IMR-90 (cell line): ENCODE data around the gene KIF18A. TPM values are rescaled to one million over a fixed set of nuclear protein-coding genes. Genes with fewer than 3 reads are reported as not detected.

Experiments
- ATAC-seq: fragments of 200-7000 bp; cut with Tn5 transposase; 2 replicates; pipeline ENCODE4 v1.9.1; 2020; ENCODE audit warnings: low read depth, mild to moderate bottlenecking, moderate library complexity
- BruUV-seq: library from RNA; stranded (reverse); fragments of 400-500 nt; replicated peaks from 2 replicates; lab custom pipeline; 2021; lab: Mats Ljungman, UMichigan
- CTCF ChIA-PET: fragments of 300-600 bp; formaldehyde crosslinking; extraction: SDS; loops from one replicate; lab custom pipeline; 2021; ENCODE audit warnings: antibody characterized with exemption; lab: Yijun Ruan, JAX
- POLR2A ChIA-PET: fragments of 300-600 bp; sonication (Branson Sonifier 250); formaldehyde crosslinking; loops from one replicate; lab custom pipeline; 2022; ENCODE audit warnings: antibody characterized with exemption; ENCODE audit not compliant: unreplicated experiment; lab: Charles Lee
- DNase-seq: peaks from one replicate; pipeline ENCODE4 v3.0.0; 2013
- H2AFZ ChIP-seq: replicated peaks from 2 replicates; pipeline ENCODE3; 2013; ENCODE audit warnings: low read length, mild to moderate bottlenecking; ENCODE audit not compliant: poor library complexity
- H2AK5ac ChIP-seq: 2 replicates; pipeline ENCODE4 v1.6.1; 2013; ENCODE audit warnings: low read depth, low read length, inconsistent platforms
- H2AK9ac ChIP-seq: replicated peaks from 2 replicates; pipeline ENCODE3; 2013; ENCODE audit warnings: mild to moderate bottlenecking, low read depth, low read length, moderate library complexity; ENCODE audit not compliant: poor library complexity
- H2BK120ac ChIP-seq: 2 replicates; pipeline ENCODE4 v1.6.1; 2013; ENCODE audit warnings: low read depth, low read length, inconsistent platforms
- H2BK15ac ChIP-seq: 3 replicates; pipeline ENCODE4 v1.6.1; 2013; ENCODE audit warnings: low read depth, low read length, inconsistent platforms
- H2BK20ac ChIP-seq: 2 replicates; pipeline ENCODE4 v1.6.1; 2013; ENCODE audit warnings: low read depth, mild to moderate bottlenecking, inconsistent platforms, low read length, moderate library complexity
- H2BK5ac ChIP-seq: 2 replicates; pipeline ENCODE4 v1.6.1; 2013; ENCODE audit warnings: mild to moderate bottlenecking, low read depth, low read length, inconsistent platforms; ENCODE audit not compliant: poor library complexity, severe bottlenecking
- H3K14ac ChIP-seq: replicated peaks from 2 replicates; pipeline ENCODE4 v1.6.1; 2013; ENCODE audit warnings: low read depth, low read length, inconsistent platforms
- H3K18ac ChIP-seq: 2 replicates; pipeline ENCODE4 v1.6.1; 2013; ENCODE audit warnings: low read depth, low read length, control low read depth
- H3K23ac ChIP-seq: 2 replicates; pipeline ENCODE4 v1.6.1; 2013; ENCODE audit warnings: low read depth, low read length, inconsistent platforms
- H3K27ac ChIP-seq: 2 replicates; pipeline ENCODE4 v1.5.1; 2013; ENCODE audit warnings: mild to moderate bottlenecking, control low read depth, low read length; ENCODE audit not compliant: insufficient read depth
- H3K27me3 ChIP-seq: 2 replicates; pipeline ENCODE4 v1.6.1; 2013; ENCODE audit warnings: low read length; ENCODE audit not compliant: control insufficient read depth, insufficient read depth
- H3K36me3 ChIP-seq: 2 replicates; pipeline ENCODE4 v1.6.1; 2013; ENCODE audit warnings: low read length, mixed read lengths; ENCODE audit not compliant: control insufficient read depth, insufficient read depth
- H3K4ac ChIP-seq: 2 replicates; pipeline ENCODE4 v1.6.1; 2013; ENCODE audit warnings: low read depth, low read length, inconsistent platforms
- H3K4me1 ChIP-seq: 2 replicates; pipeline ENCODE4 v1.6.1; 2013; ENCODE audit warnings: low read length, mixed read lengths; ENCODE audit not compliant: control insufficient read depth, insufficient read depth
- H3K4me2 ChIP-seq: 2 replicates; pipeline ENCODE4 v1.6.1; 2013; ENCODE audit warnings: low read depth, mild to moderate bottlenecking, control low read depth, low read length, moderate library complexity
- H3K4me3 ChIP-seq: 2 replicates; pipeline ENCODE4 v1.5.1; 2013; ENCODE audit warnings: low read depth, mild to moderate bottlenecking, control low read depth, low read length, moderate library complexity; ENCODE audit not compliant: insufficient read depth
- H3K56ac ChIP-seq: 2 replicates; pipeline ENCODE4 v1.6.1; 2013; ENCODE audit warnings: low read length, inconsistent platforms; ENCODE audit not compliant: insufficient read depth; ENCODE audit errors: extremely low read depth
- H3K79me1 ChIP-seq, 2 experiments: 2 replicates each; pipeline ENCODE4 v1.6.1; 2013; ENCODE audit warnings: low read length in 2 of 2, inconsistent platforms in 1 of 2, low read depth in 1 of 2
- H3K9ac ChIP-seq: 2 replicates; pipeline ENCODE4 v1.6.1; 2013; ENCODE audit warnings: low read depth, low read length, control low read depth
- H3K9me1 ChIP-seq: 2 replicates; pipeline ENCODE4 v1.6.1; 2013; ENCODE audit warnings: low read length, inconsistent platforms; ENCODE audit not compliant: insufficient read depth
- H3K9me3 ChIP-seq: 2 replicates; pipeline ENCODE4 v1.6.1; 2013; ENCODE audit warnings: low read length; ENCODE audit not compliant: control insufficient read depth, insufficient read depth
- H4K20me1 ChIP-seq: 2 replicates; pipeline ENCODE4 v1.6.1; 2013; ENCODE audit warnings: low read length, inconsistent platforms; ENCODE audit not compliant: insufficient read depth
- H4K5ac ChIP-seq: 2 replicates; pipeline ENCODE4 v1.6.1; 2013; ENCODE audit warnings: mild to moderate bottlenecking, low read depth, low read length, control low read depth
- H4K8ac ChIP-seq, 2 experiments: 2 replicates each; pipeline ENCODE4 v1.6.1; 2013; ENCODE audit warnings: low read depth in 2 of 2, low read length in 2 of 2, control low read depth in 1 of 2, inconsistent platforms in 1 of 2
- H4K91ac ChIP-seq: 2 replicates; pipeline ENCODE4 v1.6.1; 2013; ENCODE audit warnings: low read depth, low read length, inconsistent platforms; ENCODE audit not compliant: insufficient read depth
- CEBPB ChIP-seq: IDR thresholded peaks from 2 replicates; pipeline ENCODE4 v1.6.1; 2012; ENCODE audit warnings: low read depth, low read length, improper control_type of control experiment
- CHD1 ChIP-seq: IDR thresholded peaks from 2 replicates; pipeline ENCODE4 v1.6.1; 2012; ENCODE audit warnings: low read depth, low read length, improper control_type of control experiment
- WGBS, 2 experiments: methylation state at CpG; one replicate each; pipeline versions ENCODE4 v1.1.5 to v1.1.7; 2013; ENCODE audit warnings: missing lambda C conversion rate in 2 of 2; ENCODE audit not compliant: insufficient read length in 1 of 2; ENCODE audit errors: extremely low coverage in 2 of 2; 5-methylcytosine and 5-hydroxymethylcytosine counted together
- dilution Hi-C: fragments of 300-500 bp; cut with HindIII; formaldehyde crosslinking; loops from one replicate; pipeline ENCODE4 v1.14.3; 2018; ENCODE audit warnings: low sequenced_read_pairs; ENCODE audit not compliant: unreplicated experiment
- in situ Hi-C: fragments of 300-500 bp; cut with MboI; formaldehyde crosslinking; loops from 3 replicates; pipeline ENCODE4 v1.14.3; 2019; ENCODE audit warnings: low sequenced_read_pairs, inconsistent platforms, mixed read lengths
- intact Hi-C: fragments of 100-400 bp; cut with micrococcal nuclease; formaldehyde crosslinking; loops from 2 replicates; pipeline ENCODE4 v1.10.0; 2022
- polyA plus RNA-seq, 3 experiments: library from polyadenylated mRNA; depleted of rRNA; stranded (reverse); fragments of >200 nt; gene quantifications; 2 replicates each; pipeline ENCODE4 v1.2.3, GENCODE V29; 2012; ENCODE audit warnings: low replicate concordance in 1 of 3
- total RNA-seq: library from RNA; depleted of rRNA; stranded (reverse); fragments of >200 nt; gene quantifications from 2 replicates; pipeline ENCODE4 v1.2.3, GENCODE V29; 2012

Gene KIF18A
- total and polyA plus RNA-seq, 2 of the 4 experiments (the other 2 are of a cell fraction), result 8.9 to 24.4 TPM

DNA sequence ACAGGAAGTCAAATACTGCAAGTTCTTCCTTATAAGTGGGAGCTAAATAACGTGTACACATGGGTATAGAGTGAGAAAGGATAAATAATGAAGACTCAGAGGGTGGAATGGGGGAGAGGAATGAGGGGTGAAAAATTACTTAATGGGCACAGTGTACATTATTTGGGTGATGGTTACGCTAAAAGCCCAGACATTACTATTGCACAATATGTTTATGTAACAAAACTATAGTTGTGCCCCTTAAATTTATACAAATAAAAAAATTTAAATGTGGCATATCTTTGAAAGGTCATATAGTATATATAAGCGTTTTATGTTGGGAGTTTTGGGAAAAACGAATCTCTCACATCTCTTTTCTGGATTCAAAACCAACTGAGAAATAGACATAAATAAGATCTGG lies 96.1 kb downstream of the KIF18A start:
- H2BK5ac ChIP-seq, result no peak overlapping the region
- in situ Hi-C loops, result no loop called here
- H3K18ac ChIP-seq, result no peak overlapping the region
- no peak for DNase-seq
- no peak for ATAC-seq
- no peak overlapping the region for H2AK9ac ChIP-seq
- H2BK120ac ChIP-seq, result no peak overlapping the region
- ChIA-PET POLR2A (no interaction called here), CTCF (no interaction called here)
- no CpG with 5 or more reads among the region's 4 CpGs for WGBS, 2 experiments
- H4K5ac ChIP-seq, result no peak overlapping the region
- H3K14ac ChIP-seq, result no peak overlapping the region
- H2BK15ac ChIP-seq, result no peak overlapping the region
- no peak overlapping the region for H3K4ac ChIP-seq
- dilution Hi-C loops, result no loop called here
- H3K23ac ChIP-seq, result no peak overlapping the region
- no peak overlapping the region for H2AFZ ChIP-seq
- H3K4me1 ChIP-seq, result no peaks in the 10 kb centered on the region
- intact Hi-C loops, result no loop called here
- no TSS peak for BruUV-seq
- TF ChIP-seq CEBPB (peak; percentile 82), CHD1 (no peak)
- no peaks in the 10 kb centered on the region for H4K20me1 ChIP-seq
- H3K27me3 ChIP-seq, result no peaks in the 10 kb centered on the region
- peaks cover 3% of the 10 kb centered on the region; the same call in 1 of the 2 replicates for H3K36me3 ChIP-seq
- no peak overlapping the region for H3K4me2 ChIP-seq
- H3K79me1 ChIP-seq, result no peaks in the 10 kb centered on the region
- no peak overlapping the region for H3K27ac ChIP-seq
- no peak overlapping the region for H4K8ac ChIP-seq
- H3K56ac ChIP-seq, result no peak overlapping the region
- H3K9ac ChIP-seq, result no peak overlapping the region
- H2BK20ac ChIP-seq, result no peak overlapping the region
- H4K91ac ChIP-seq, result no peak overlapping the region
- H3K9me3 ChIP-seq, result no peaks in the 10 kb centered on the region
- H3K4me3 ChIP-seq, result no peak overlapping the region
- H2AK5ac ChIP-seq, result no peak overlapping the region
- H3K9me1 ChIP-seq, result no peaks in the 10 kb centered on the region
